Thoracic aorta (tissue), 2 donors: ENCODE data around the gene COL18A1. TPM values are rescaled to one million over a fixed set of nuclear protein-coding genes. Genes with fewer than 3 reads are reported as not detected.

Experiments
- ATAC-seq: fragments of 150-250 bp; one replicate; pipeline ENCODE4 v1.8.0; 2017; ENCODE audit warnings: low read depth; ENCODE audit not compliant: insufficient number of reproducible peaks, low FRiP score
- DNase-seq: peaks from one replicate; pipeline ENCODE4 v3.0.0-alpha.2; 2020; ENCODE audit warnings: low spot score
- H3K27ac ChIP-seq, 2 donors: fragments of 200-600 bp; sonication (generic); 1 replicate in 1 of 2; 2 replicates in 1 of 2; pipeline ENCODE4 v1.5.1; 2016; ENCODE audit warnings: mild to moderate bottlenecking in 2 of 2, moderate library complexity in 2 of 2
- H3K27me3 ChIP-seq: fragments of 200-600 bp; sonication (generic); replicated peaks from 2 replicates; pipeline ENCODE4 v1.6.0; 2016; ENCODE audit warnings: mild to moderate bottlenecking; ENCODE audit not compliant: insufficient read depth
- H3K36me3 ChIP-seq: fragments of 200-600 bp; sonication (generic); one replicate; pipeline ENCODE4 v1.5.1; 2016
- H3K4me1 ChIP-seq, 2 donors: fragments of 200-600 bp; sonication (generic); 1 replicate in 1 of 2; 2 replicates in 1 of 2; pipeline versions ENCODE4 v1.5.1 to v1.6.0; 2016; ENCODE audit warnings: low read depth in 2 of 2, mild to moderate bottlenecking in 1 of 2; ENCODE audit not compliant: control insufficient read depth in 1 of 2
- H3K4me3 ChIP-seq: fragments of 200-600 bp; sonication (generic); 2 replicates; pipeline ENCODE4 v1.5.1; 2016; ENCODE audit warnings: mild to moderate bottlenecking
- H3K9me3 ChIP-seq: fragments of 200-600 bp; sonication (generic); 2 replicates; pipeline ENCODE4 v1.5.1; 2016
- total RNA-seq, 2 donors: library from RNA; depleted of rRNA; stranded (reverse); fragments of >200 nt; gene quantifications; one replicate each; pipeline versions ENCODE4 v1.1.0 to v1.2.3, GENCODE V29; 2016
- TF ChIP-seq, protein P1 (sequence below): fragments of 200-600 bp; sonication (generic); IDR thresholded peaks from one replicate; pipeline ENCODE4 v1.5.1; 2019; ENCODE audit warnings: antibody characterized with exemption

Gene COL18A1
- total RNA-seq, 2 donors from 2014 or later: 507 to 811 TPM

DNA sequence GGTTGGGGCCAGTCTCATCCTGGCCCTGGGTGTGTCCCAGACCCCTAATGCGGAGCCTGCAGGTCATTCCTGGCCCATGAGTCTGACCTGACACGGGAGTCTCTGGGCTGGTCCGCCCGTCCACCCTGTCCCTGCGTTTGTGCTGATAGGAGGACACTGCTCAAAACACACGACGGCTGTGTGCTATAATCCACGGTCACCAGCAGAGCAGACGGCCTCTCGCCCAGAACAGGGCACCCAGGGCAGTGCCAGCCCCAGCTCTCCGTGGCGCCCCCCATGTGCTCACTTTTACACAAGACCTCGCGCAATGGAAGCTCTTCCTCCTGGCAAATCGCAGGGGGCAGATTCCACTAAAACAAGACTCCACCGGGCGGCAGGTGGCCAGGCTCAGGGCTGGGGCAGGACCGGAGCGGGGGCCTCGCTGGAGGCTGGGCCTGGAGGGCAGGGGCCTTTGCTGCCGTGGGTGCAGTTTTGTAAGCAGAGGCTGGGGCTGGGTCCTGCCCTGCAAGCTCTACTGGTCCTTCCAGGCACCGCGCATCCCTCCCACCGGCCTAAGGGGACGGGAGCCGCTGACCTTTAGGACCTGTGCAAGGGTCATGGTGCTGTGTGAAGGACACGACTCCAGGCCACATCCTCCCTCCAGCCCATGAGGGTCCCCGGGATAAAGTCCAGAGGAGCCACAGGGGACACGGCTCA lies 147.9 kb downstream of the COL18A1 start:
- Histone ChIP-seq H3K4me1 (no peaks in the 10 kb centered on the region), H3K4me3 (no peak overlapping the region), H3K9me3 (no peaks in the 10 kb centered on the region), H3K36me3 (no peaks in the 10 kb centered on the region), H3K27me3 (no peaks in the 10 kb centered on the region), H3K27ac (no peak overlapping the region)
- no peak for ATAC-seq
- no peak for DNase-seq
- TF ChIP-seq, protein P1, sequence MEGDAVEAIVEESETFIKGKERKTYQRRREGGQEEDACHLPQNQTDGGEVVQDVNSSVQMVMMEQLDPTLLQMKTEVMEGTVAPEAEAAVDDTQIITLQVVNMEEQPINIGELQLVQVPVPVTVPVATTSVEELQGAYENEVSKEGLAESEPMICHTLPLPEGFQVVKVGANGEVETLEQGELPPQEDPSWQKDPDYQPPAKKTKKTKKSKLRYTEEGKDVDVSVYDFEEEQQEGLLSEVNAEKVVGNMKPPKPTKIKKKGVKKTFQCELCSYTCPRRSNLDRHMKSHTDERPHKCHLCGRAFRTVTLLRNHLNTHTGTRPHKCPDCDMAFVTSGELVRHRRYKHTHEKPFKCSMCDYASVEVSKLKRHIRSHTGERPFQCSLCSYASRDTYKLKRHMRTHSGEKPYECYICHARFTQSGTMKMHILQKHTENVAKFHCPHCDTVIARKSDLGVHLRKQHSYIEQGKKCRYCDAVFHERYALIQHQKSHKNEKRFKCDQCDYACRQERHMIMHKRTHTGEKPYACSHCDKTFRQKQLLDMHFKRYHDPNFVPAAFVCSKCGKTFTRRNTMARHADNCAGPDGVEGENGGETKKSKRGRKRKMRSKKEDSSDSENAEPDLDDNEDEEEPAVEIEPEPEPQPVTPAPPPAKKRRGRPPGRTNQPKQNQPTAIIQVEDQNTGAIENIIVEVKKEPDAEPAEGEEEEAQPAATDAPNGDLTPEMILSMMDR: no peak

DNA sequence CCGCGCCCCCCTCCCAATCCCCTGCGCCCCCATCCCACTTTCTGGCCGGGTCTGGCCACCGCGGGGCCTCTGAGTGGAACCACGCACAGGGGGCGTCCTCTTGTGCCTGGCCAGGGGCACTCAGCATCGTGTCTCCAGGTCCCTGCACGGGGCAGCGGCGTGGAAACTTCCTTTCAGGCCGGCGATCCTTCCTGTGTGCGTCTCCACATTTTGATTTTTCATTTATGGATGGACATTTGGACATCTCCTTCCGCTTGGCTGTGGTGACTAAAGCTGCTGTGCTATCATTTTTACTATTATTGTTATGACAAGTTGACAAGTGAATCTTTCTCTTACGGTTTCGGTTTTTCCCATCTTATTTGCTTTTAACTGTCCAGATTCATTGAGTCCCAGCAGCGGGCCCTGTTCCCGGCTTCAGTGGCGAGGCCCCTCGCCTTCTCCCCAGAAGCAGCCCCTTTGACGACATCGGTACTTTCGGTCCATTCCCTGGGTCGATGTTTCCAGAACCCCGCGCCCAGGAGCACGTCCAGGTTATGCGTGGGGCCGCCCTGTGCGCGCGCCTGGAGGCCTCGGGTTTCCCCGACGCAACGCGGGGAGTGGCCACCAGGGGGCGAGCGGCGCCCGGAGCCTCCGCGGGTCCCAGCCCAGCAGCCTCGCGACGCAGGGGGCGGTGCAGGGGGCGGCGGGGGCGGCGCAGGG lies 149.7 kb downstream of the COL18A1 start:
- peak overlapping the region in 1 of 2 donors; percentile 47 for H3K27ac ChIP-seq
- TF ChIP-seq, protein P1: peak; percentile 82
- ATAC-seq: no peak
- H3K4me1 ChIP-seq: no peaks in the 10 kb centered on the region
- no peaks in the 10 kb centered on the region for H3K9me3 ChIP-seq
- H3K4me3 ChIP-seq: peak overlapping the region; percentile 72
- H3K27me3 ChIP-seq: no peaks in the 10 kb centered on the region
- H3K36me3 ChIP-seq: no peaks in the 10 kb centered on the region
- no peak for DNase-seq

DNA sequence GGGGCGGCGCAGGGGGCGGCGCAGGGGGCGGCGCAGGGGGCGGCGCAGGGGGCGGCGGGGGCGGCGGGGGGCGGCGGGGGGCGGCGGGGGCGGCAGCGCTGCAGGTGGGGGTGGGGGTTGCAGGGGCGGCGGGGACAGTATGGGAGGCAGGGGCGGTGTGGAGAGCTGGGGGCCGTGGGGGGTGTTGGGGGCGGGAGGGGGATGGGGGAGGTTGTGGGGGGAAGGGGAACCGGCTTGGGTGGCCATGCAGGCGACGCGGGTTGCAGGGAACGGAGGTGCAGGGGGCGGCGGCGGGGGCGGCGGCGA lies 150.2 kb downstream of the COL18A1 start:
- H3K4me1 ChIP-seq: no peaks in the 10 kb centered on the region
- TF ChIP-seq, protein P1: no peak
- peak overlapping the region; percentile 87 for H3K4me3 ChIP-seq
- peak overlapping the region in 1 of 2 donors; percentile 86 for H3K27ac ChIP-seq
- H3K27me3 ChIP-seq: no peaks in the 10 kb centered on the region
- ATAC-seq (no peak), DNase-seq (no peak)
- no peaks in the 10 kb centered on the region for H3K9me3 ChIP-seq
- no peaks in the 10 kb centered on the region for H3K36me3 ChIP-seq

GRCh38 chr21:45555557-45556301 lies 150.8 kb downstream of the COL18A1 start:
- Histone ChIP-seq H3K27me3 (no peaks in the 10 kb centered on the region), H3K9me3 (no peaks in the 10 kb centered on the region), H3K36me3 (no peaks in the 10 kb centered on the region), H3K4me1 (no peaks in the 10 kb centered on the region), H3K27ac (peak overlapping the region; percentile 45 to 86), H3K4me3 (peak overlapping the region; percentile 87)
- ATAC-seq (peak; percentile 81), DNase-seq (no peak)
- TF ChIP-seq, protein P1: peak; percentile 74

DNA sequence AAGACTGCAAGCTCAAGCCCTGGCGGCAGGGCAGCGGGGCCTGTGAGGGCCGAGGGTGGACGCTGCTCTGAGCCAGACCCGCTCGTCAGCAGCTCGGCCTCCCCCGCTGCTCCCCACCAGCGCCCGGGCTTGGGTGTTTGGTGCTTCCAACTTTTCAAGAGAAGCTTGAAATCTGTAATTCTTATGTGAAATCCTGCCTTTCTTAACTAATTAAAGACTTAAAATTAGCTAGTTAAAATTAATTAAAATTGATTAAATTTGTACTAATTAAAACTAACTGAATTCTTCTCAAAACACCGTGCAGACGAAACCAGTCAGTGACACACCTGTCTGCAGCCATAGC lies 151.3 kb downstream of the COL18A1 start:
- no peaks in the 10 kb centered on the region for H3K4me1 ChIP-seq
- TF ChIP-seq, protein P1: no peak
- no peaks in the 10 kb centered on the region for H3K9me3 ChIP-seq
- peak overlapping the region; percentile 45 to 86 for H3K27ac ChIP-seq
- H3K27me3 ChIP-seq: no peaks in the 10 kb centered on the region
- no peaks in the 10 kb centered on the region for H3K36me3 ChIP-seq
- H3K4me3 ChIP-seq: peak overlapping the region; percentile 87
- DNase-seq (no peak), ATAC-seq (no peak)
